NCI-H2081 treated with DMSO at 0.1 percent for 48 hours (cell line): Measurements from ENCODE around the gene FHOD3.
"Not testable (repeated sequence)": the region's sequence is repeated elsewhere in the genome, so short reads cannot be mapped to it uniquely, and the experiment has no call there.

Experiments used
- DNase-seq: peaks from one replicate; lab custom pipeline; 2025; lab: John Stamatoyannopoulos, UW

FHOD3 gene

DNA sequence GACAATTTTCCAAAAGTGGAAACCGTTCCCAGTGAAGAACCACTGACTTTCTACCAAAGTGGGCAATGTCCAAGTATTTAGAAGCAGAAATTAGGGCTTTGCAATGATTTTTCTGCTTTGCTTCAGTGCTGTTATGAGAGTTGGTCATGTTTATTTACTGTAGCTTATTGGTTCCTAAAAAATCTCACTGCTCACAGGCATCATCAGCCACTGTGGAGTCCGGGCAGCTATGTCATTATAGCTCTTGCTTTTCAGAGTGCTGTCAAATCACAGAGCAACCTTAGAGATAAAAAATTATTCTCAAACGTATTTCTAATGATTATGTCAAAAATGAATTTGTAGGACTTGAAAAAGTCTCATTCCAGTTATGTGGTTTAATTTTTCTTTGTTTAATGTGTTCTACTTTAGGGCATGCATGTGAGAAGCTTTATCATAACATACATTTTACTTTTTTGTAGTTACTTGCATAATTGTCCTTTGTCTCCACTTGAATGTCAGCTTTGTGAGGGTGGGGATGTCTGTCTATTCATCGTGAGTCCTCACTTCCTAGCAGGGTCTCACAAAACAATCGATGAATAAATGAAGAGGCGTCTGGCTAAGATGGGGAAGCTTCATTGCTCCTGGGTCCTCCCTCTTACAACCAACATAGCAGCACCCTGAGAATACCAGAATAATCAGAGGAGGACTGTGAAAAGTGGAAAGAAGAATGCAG lies 413.7 kb downstream of the FHOD3 start:
- DNase-seq = no peak

DNA sequence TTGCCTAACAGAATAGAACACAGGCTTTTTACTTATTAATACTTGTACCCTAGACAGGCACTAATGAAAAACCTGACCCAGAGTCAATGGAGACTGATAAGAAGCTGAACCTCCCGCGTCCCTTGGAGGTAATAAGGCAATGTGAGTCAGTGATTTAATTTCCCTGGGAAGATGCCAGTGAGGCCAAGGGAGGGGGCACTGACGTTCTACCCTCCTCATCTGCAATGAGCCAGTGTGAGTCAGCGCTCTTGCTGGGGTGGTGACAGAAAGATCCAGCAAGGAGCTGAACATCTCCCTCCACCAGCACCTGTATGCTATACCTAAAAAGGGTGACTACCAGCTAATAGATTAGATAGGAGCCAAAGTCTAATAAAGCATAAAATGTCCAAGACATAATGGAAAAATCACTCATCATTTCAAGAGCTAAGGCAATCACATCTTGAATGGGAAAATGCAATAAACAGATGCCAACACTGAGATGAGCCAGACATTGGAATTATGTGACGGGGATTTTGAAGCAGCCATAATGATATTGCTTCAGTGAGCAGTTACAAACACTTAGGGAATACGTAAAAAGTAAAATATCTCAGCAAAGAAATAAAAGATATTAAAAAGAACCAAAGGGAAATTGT lies 414.4 kb downstream of the FHOD3 start:
- no peak for DNase-seq

DNA sequence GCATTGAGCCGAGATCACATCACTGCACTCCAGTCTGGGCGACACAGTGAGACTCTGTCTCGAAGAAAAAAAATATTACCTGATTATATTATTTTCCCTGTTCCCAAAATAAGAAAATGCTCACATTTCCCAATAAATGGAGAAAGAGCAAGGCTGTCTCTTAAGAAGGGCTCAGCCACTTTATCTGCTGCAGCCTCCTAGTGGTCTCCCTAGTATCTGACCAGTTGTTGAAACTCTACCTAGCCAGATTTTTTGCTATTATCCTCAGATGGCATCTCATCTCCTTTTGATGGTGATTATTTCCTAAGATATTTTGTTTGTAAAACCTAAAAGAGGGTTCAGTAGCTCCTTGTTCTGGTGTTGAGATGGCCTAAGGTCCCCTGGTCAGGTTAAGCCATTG lies 417.0 kb downstream of the FHOD3 start:
- no peak for DNase-seq

DNA sequence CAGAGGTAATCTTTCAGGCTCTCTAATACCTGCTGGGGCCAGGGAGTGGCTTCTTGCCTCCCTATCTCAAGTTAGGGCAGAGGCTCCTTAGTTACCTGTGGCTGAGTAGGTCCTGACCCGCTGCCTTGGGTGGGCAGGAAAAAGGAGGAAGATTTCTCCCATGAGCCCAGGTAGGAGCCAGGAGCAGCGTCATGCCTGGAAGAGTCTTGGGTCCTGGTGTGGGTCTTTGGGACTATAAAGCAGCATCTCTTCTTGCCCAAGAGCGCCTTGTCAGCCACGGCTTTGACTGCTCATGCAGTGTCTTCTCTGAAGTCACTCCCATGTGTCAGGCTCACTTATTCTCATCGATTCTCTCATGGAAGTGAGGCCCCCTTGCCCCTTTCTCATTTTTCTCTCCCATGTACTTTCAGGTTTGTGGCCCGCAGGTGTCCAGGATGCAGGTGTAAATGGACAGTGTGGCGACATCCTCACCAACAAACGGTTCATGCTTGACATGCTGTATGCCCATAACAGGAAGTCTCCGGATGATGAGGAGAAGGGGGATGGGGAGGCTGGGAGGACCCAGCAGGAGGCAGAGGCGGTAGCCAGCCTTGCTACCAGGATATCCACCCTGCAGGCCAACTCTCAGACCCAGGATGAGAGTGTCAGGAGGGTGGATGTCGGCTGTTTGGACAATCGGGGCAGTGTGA lies 420.1 kb downstream of the FHOD3 start:
- no peak for DNase-seq

DNA sequence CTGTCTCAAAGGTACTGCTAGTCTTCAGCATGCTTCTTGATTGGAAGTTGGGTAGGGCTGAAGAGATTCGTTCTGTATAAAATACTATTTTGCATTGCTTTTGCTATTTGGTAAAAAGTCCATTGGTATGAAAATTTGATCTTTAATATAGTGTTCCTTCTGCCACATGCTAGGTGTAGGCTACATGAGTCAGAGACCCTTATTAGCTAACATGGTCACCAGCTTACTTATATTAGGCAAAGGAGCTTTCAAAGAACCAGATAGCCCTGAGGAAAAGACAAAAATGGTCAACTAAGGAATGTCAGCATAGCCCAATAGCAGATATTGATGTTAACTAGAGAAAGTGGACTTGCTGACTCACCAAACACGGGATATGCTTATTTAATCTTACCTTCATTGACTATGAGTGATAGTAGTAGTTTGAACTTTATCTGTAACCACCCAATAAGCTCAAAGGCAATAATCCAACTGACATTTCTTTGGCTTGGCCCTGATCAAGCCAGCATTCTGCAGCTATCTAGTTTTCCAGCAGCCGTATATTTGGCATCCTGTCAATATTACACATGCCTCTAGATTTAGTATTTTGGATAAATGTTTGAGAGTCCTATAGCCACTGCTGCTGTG lies 421.3 kb downstream of the FHOD3 start:
- DNase-seq = no peak

DNA sequence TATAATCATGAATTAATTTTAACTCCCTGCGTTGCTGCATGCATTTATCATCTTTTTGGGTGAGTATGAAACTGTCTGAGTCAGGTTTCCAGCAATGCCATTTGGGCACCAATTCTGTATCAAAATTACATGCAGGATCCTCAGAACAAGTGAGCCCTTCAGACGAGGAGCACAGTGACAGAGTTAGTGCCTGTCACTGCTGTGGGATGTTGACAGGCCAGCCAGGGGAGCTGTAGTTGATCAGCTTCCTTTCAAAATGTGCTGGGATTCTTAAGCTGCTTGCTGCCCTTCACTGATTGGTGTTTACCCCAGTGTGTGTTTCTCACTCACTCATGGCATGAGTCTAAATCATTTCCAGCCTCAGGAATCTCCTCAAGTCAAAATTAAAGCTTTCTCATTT lies 422.1 kb downstream of the FHOD3 start:
- no peak for DNase-seq

DNA sequence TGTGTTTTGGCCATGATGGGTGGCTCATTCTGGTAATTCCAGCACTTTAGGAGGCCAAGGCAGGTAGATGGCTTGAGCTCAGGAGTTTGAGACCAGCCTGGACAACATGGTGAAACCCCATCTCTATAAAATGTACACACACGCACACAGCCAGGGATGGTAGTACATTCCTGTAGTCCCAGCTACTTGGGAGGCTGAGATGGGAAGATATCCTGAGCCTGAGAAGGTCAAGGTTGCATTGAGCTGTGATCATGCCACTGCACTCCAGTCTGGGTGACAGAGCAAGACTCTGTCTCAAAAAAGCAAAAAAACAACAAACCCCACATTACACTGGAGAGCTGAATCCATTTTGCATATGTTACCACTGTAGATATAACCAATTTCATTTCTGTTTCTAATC lies 423.8 kb downstream of the FHOD3 start:
- not testable (repeated sequence) for DNase-seq

DNA sequence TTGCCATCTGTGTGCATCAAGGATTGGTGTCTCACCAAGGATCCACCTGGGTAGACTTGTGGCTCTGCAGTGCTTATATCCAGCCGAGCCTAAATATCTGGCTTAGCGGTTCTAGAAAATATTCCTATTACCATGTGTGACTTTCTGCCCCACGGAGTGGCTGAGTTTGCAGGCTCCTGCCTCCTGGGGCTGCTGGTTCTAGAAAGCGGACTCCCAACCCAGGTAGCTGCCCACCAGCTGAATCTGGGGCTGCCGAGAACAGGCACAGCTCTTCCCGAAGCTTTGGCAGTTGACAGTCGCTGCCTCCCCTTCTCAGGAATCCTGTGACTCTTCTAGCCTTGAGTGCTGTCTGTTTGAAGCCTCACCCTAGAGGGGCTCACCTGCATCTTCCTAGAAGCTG lies 426.7 kb downstream of the FHOD3 start:
- DNase-seq = no peak

DNA sequence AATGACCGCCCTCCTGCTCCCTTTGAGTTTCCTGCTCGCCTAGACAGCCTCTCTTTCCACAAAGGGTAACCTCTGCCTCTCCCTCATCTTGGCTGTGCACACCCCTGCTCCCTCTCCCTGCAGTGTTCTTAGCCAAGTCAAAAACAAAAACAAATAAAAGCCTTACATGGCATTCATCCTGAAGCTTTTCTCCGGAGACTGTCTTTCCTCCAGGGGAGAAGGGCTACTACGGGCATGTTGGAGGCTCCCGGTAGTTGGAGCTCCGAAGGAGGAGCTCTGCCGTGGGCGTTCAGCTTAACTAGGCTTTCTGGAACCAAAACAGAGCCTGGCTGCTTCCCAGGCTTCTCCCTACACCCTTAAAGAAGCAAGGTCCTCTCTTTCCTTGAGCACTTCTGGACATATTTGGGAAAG lies 427.1 kb downstream of the FHOD3 start:
- DNase-seq = no peak

DNA sequence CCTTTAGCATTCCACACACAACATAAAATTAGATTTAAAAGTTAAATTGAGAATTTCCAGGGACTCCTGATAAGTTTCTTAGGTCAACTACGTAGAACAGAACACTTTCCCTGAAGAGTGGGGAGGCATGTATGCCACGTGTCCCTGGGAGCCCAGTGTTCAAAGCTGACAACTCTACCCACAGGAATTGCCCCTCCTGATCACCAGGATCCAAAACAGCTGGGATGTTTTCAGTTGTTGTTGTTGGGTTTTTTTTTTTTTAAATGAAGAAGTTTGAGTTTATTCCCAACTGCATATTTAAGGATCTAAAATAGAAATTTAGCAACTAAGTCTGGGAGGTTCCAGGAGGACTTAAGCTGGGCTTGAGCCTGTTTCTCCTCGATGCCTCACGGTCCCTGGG lies 430.8 kb downstream of the FHOD3 start:
- DNase-seq = no peak

DNA sequence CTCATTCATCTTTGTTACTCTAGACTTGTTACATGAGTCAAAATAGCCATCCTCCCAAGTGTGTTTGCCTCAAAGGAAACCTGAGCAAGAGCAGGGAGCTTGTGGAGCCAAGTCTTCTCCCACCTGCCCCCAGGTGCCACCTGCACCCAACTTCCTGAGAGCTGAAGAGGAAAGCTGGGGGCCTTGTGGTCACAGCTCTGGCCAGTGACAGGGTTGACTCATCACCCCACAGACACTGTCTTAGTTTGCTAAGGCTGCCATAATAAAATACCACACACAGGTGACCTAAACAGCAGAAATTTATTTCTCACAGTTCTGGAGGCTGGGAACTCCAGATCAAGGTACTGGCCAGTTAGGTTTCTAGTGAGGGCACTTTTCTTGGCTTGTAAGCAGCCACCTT lies 431.7 kb downstream of the FHOD3 start:
- DNase-seq = no peak

DNA sequence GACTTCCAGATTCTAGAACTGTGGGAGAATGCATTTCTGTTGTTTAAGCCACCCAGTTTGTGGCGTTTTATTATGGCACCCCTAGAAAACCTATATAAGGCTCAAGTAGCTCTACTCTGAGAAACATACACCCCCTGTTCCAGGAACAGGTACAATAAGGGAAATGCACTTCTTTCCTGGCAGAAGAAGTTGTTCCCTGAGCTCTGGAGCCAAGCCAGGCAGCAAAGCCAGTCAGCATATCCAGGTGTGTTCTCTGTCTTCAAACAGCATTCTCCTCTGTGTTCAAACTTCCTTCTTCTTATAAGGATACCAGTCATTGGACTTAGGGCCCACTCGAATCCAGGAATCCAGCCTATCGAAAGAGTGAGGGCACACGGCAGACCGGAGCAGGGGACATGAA lies 434.8 kb downstream of the FHOD3 start:
- no peak for DNase-seq

DNA sequence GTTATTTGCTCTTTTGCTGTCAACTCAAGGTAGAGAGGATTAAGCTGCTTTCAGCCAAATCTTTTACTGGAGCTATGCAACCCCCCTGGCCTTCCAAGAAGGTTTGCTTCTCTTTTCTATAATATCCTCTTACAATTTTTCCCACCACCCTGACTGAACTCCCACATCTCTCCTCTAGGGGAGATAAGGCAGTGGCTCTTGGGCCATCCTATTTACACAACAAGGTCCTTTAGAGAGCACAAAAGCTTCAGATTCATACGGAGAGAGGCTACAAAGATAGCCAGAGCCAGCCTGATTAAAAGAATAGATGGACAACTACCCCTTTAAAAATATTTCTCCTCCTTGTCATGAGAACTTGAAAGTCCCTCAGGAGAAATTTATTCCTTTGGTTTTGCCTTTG lies 435.6 kb downstream of the FHOD3 start:
- DNase-seq = no peak

DNA sequence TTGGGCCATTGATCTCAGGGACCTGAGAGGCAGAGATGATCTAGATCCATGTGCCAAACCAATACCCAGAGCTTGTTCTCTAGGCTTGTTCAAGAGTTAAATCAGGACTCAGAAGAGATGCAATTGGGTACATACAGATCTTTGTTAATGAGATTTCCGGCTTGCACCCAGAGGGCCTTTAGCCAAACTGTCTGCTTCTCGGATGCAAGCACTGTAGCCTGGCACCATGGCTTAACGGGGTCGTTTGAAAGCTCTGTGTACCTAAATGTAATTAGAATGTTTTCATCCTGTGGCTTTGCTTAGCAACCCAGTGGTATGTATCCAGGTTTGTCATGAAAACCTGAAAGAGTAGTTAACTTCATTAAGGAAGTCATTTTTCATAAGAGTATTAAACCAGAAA lies 437.1 kb downstream of the FHOD3 start:
- no peak for DNase-seq

DNA sequence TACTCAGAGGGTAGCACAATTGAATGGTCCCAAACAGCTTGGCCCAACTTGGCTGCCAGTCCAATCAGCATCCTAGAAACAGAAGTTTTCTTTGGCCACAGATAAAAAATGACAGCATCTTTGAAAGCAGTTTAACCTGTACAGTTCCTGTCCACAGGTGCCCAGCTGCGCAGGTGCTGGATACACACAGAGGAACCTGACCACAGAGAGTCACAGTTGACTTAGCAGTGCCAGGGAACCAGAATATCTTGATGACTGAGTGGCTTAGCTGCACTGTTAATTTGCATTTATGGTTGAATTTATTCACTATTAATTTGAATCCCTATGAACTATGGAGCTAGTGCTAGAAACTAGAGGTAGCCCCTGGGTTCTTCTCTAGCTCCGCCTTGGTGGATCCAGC lies 437.6 kb downstream of the FHOD3 start:
- no peak for DNase-seq

DNA sequence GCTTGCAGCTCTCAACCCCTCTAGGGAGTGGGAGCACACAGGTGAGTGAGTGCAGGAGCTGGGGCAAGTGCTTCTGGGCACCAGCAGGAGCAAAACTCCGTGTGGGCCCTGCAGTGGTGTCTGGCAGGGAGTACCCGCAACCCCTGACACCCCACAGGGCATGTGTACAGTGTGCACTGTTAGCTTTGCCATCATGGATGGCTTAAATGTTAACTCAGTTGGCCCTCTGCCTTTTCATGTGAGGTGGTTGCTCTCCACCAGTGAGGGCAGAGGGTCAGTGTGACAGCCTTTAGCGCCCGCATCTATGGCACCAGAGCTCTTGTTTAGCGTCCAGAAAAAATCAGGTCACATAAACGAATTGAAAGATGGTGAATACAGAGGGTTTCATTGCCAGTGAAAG lies 438.6 kb downstream of the FHOD3 start:
- DNase-seq = no peak

DNA sequence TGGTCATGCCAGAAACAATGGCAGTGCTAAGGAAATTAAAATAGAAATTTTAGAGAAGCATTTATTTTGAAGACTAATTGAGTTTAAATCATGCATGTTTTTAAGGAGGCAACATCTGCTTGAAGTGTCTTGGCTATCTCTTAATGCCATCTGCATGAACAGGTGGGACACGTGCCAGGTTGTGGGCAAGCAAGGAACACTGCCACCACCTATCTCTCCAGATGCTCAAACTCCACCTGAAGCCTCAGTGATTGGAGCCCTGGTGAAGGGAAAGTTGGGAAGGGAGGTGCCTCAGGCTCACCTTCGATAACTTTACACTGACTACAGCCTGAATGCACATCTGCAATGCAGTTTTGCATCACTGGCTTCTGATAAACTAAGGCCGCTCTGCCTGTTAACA lies 439.8 kb downstream of the FHOD3 start:
- no peak for DNase-seq

DNA sequence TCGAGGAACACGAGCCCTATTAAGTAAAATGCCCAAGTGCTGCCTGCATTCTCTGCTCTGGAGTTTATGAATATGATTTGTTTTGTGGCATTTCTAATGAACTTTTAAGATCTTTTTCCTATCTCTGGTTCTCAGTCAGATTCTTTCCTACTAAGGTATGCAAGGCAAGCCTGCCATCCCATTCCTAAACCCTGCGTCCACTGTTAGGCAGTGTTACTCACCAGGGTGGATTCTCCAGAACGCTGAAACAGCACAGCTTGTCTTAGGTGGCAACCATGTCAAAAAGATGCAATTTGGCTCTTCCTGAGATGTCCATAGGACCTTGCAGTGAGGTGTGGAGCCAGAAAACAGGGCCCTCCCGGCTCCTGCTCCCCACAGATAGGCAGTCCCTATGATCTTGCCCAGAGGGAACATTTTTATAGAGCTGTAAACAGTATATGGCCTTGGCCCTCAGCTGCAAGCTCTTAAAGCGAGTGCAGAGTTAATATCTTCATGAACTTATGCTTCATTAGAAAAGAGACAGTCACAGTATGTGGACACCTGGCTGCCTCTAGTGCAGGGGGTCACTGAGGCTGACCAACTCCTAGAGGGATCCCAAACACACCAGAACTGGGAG lies 446.9 kb downstream of the FHOD3 start:
- no peak for DNase-seq

DNA sequence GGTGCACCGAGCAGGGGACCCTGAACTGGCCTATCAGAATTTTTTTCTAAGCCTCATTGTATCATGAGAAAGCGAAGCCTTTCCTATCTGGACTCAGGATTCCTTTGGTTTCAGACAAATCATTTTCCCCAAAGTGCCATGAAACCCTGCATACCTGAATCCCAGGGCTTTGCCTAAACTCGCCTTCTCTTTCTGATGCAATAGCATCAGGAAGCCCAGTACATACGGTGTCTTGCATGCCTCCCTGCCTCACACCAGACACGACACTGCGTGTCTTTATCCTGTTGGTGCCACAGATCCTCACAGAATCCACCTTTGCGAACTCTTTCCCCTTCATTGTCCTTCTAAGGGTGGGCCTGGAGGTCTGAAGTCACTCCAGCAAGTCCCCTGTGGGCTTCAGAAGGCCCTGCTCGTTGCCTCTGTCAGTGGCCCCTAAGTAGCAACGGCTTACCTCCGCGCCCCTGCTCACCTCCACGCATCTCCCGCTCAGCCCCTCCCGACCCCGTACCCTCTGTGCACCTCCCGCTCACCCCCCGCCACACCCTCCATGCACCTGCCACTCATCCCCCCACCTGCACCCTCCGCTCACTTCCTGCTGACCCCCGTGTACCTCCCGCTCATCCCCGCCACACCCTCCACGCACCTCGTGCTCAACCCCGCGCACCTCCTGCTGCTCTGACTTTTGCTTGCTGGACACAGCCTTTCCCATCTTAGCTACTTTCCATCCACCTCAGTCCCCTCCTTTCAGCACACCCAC lies 447.9 kb downstream of the FHOD3 start:
- DNase-seq = no peak

DNA sequence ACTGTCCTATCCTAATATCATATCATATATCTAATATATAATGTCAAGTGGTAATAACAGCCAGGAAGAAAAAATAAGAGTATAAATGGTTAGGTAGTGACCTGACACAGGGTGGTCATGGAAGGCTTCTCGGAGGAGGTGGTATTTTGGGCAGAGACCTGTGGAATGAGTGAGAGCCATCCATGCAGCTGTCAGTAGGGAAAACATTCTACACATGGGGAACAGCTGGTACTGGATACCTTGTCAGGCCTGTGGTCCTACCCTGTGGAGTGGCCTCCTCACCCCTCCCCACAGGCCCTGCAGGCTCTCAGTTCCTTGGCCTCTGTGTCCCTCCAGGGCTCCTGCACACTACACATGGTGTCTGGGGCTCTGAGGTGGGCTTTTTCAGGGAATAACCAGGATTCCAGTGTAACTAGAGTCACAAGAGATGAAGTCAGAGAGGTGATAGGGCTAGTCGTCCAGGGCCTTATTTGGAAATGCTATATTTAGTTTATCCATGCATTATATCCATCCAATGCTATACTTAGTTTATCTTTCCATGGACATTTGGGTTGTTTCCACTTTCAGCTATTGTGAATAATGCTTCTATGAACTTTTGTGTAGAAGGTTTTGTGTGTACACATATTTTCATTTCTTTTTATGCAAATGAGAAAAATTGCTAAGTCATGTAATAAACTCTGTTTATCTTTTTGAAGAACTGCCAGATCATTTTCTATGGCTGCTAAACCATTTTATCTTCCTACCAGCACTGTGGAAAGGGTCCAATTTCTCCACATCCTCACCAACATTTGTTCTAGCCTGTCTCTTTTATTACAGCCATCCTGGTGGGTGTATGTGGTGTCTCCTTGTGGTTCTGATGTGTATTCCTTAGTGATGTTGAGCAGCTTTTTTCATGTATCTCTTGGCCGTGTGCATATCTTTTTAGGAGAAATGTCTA lies 455.7 kb downstream of the FHOD3 start:
- DNase-seq = no peak

DNA sequence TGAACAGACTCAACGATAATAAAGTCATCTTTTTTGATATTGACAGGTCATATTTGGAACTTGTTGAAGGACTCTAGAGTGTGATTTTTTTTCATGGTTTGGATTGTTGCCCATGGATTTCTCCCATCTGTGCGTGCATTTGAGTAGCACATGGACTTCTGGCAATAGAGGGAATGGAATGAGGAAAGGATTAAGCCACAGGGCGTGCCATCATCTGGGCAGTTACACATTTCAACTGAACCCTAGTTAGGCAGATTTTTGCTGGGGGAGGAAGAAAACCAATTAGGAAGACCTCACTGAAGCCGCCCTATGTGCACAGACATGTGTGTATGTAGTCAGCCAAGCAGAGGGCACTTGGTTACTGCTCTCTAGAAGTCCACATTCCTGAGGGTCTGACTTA lies 458.7 kb downstream of the FHOD3 start:
- DNase-seq = no peak
